Endothelial cell of umbilical vein (primary cell): ENCODE measurements around the gene DEXI.

Experiments used
- EZH2 ChIP-seq: IDR thresholded peaks from 2 replicates; pipeline ENCODE4 v1.6.1; 2012; ENCODE audit warnings: borderline replicate concordance, low read depth, mild to moderate bottlenecking, moderate library complexity, low read length, inconsistent platforms; ENCODE audit not compliant: severe bottlenecking
- MYC ChIP-seq: IDR thresholded peaks from one replicate; pipeline ENCODE4 v1.6.1; 2011; ENCODE audit warnings: mild to moderate bottlenecking, low read depth, low read length
- TF ChIP-seq, protein P1 (sequence below), 2 donors: IDR thresholded peaks; 1 replicate in 1 of 2; 2 replicates in 1 of 2; pipeline ENCODE4 v1.5.1; 2011; ENCODE audit warnings: low read length in 2 of 2, mild to moderate bottlenecking in 2 of 2, moderate library complexity in 2 of 2, control low read depth in 1 of 2, inconsistent platforms in 1 of 2, low read depth in 1 of 2; ENCODE audit not compliant: insufficient read depth in 1 of 2; ENCODE audit errors: extremely low read depth in 1 of 2

DNA sequence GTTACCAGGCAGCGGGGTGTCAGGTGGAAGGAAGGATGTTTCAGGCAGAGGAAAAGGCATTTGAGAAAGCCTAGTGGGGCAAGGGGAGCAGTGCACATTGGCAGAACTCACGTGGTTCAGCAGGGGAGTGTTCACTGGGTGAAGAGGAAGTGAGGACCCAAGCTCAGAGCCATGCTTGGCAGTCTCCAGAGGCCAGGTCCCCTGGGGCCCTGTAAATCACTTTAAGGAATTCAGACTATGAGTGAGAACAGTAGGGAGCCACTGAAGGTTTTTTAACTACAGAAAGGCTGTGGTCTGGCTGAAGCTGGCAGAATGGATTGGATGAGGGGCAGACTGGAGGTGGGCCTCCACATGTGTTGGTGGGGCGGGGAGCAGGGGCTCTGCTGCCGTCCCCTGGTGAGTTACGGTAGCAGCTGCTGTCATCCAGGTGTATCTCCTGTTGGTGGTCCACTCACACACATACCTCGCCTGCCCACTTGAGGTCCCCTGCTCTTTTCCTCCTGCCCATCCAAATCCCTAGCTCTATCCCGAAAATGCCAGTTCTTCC lies 7.2 kb upstream of the DEXI start:
- TF ChIP-seq, protein P1, sequence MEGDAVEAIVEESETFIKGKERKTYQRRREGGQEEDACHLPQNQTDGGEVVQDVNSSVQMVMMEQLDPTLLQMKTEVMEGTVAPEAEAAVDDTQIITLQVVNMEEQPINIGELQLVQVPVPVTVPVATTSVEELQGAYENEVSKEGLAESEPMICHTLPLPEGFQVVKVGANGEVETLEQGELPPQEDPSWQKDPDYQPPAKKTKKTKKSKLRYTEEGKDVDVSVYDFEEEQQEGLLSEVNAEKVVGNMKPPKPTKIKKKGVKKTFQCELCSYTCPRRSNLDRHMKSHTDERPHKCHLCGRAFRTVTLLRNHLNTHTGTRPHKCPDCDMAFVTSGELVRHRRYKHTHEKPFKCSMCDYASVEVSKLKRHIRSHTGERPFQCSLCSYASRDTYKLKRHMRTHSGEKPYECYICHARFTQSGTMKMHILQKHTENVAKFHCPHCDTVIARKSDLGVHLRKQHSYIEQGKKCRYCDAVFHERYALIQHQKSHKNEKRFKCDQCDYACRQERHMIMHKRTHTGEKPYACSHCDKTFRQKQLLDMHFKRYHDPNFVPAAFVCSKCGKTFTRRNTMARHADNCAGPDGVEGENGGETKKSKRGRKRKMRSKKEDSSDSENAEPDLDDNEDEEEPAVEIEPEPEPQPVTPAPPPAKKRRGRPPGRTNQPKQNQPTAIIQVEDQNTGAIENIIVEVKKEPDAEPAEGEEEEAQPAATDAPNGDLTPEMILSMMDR (IDR thresholded peaks at IDR 0.05; ENCODE audit: extremely low read depth in 1 of 2, insufficient read depth in 1 of 2, low read depth in 1 of 2, low read length in 2 of 2): no peak
- no peak for TF ChIP-seq EZH2
- TF ChIP-seq MYC: no peak
